A549 (cell line): ENCODE measurements around the gene SLC25A28. TPM values are rescaled to one million over a fixed set of nuclear protein-coding genes. Genes with fewer than 3 reads are reported as not detected.

Experiments
- ATAC-seq, 2 experiments: fragments of 200-7000 bp in 1 of 2; fragments of >200 bp in 1 of 2; cut with Nextera tagmentation in 1 of 2; cut with Tn5 transposase in 1 of 2; 3 replicates each; pipeline versions ENCODE4 v1.8.0 to v1.9.1; 2018 to 2020; ENCODE audit warnings: mild to moderate bottlenecking in 1 of 2, moderate library complexity in 1 of 2
- CTCF ChIA-PET: fragments of 300-600 bp; sonication (Branson Sonifier 250); formaldehyde crosslinking; extraction: SDS; loops from one replicate; lab custom pipeline; 2021; ENCODE audit warnings: antibody characterized with exemption, inconsistent platforms; lab: Yijun Ruan, JAX
- POLR2A ChIA-PET: fragments of 350-600 bp; formaldehyde crosslinking; extraction: SDS; loops from one replicate; lab custom pipeline; 2021; ENCODE audit warnings: antibody characterized with exemption, inconsistent platforms; lab: Yijun Ruan, JAX
- DNase-seq, 2 experiments: peaks; one replicate each; pipeline versions ENCODE4 v3.0.0 to v3.0.0-alpha.2; 2011 to 2016; ENCODE audit warnings: low read depth in 1 of 2, low spot score in 1 of 2
- FAIRE-seq: peaks from 2 replicates; lab custom pipeline; 2011; peaks lifted over from hg19 to GRCh38; lab: Jason Lieb, UNC
- H3K27ac ChIP-seq, 2 experiments: fragments of >200 bp; sonication (Bioruptor Twin); formaldehyde crosslinking; 3 replicates each; pipeline ENCODE4 v1.5.1; 2016 to 2017
- H3K4me1 ChIP-seq: fragments of >200 bp; sonication (Bioruptor Twin); formaldehyde crosslinking; 3 replicates; pipeline ENCODE4 v1.6.1; 2016
- H3K4me2 ChIP-seq: fragments of >200 bp; sonication (Bioruptor Twin); formaldehyde crosslinking; 3 replicates; pipeline ENCODE4 v1.6.1; 2016
- H3K4me3 ChIP-seq: fragments of >200 bp; sonication (Bioruptor Twin); formaldehyde crosslinking; 3 replicates; pipeline ENCODE4 v1.5.1; 2016
- H3K9me3 ChIP-seq: fragments of >200 bp; sonication (Bioruptor Twin); formaldehyde crosslinking; 3 replicates; pipeline ENCODE4 v1.6.1; 2016
- CHD2 ChIP-seq: fragments of 150-350 bp; IDR thresholded peaks from 2 replicates; pipeline ENCODE4 v1.6.1; 2014; ENCODE audit warnings: low read length; ENCODE audit not compliant: partially characterized antibody
- CHD4 ChIP-seq: fragments of 200-600 bp; sonication (generic); IDR thresholded peaks from 2 replicates; pipeline ENCODE4 v1.6.1; 2016; ENCODE audit warnings: antibody characterized with exemption, mild to moderate bottlenecking, borderline replicate concordance
- EP300 ChIP-seq, 2 experiments: fragments of >200 bp; sonication (Bioruptor Twin); formaldehyde crosslinking; IDR thresholded peaks; 2 replicates in 1 of 2; 3 replicates in 1 of 2; pipeline ENCODE4 v1.6.1; 2016 to 2017
- ESRRA ChIP-seq: fragments of 150-350 bp; IDR thresholded peaks from 2 replicates; pipeline ENCODE4 v1.6.1; 2014; ENCODE audit warnings: mild to moderate bottlenecking, low read length, borderline replicate concordance
- FOXS1 ChIP-seq: fragments of 250-450 bp; sonication (Bioruptor Pico); IDR thresholded peaks from 2 replicates; pipeline ENCODE4 v1.5.0; 2020; ENCODE audit warnings: mild to moderate bottlenecking, moderate library complexity
- GATA3 ChIP-seq: IDR thresholded peaks from 2 replicates; pipeline ENCODE4 v1.6.1; 2012; ENCODE audit warnings: borderline replicate concordance
- HEYL ChIP-seq: fragments of 250-450 bp; sonication (Bioruptor Pico); IDR thresholded peaks from 2 replicates; pipeline ENCODE4 v1.8.0; 2021; ENCODE audit warnings: mild to moderate bottlenecking, moderate library complexity
- HOXA7 ChIP-seq: fragments of 250-450 bp; sonication (Bioruptor Pico); IDR thresholded peaks from 2 replicates; pipeline ENCODE4 v1.5.0; 2020; ENCODE audit warnings: mild to moderate bottlenecking, moderate library complexity
- JUN ChIP-seq, 2 experiments: fragments of >200 bp; sonication (Bioruptor Twin); formaldehyde crosslinking; IDR thresholded peaks; 2 replicates in 1 of 2; 3 replicates in 1 of 2; pipeline ENCODE4 v1.6.1; 2016 to 2017
- JUNB ChIP-seq: fragments of >200 bp; sonication (Bioruptor Twin); formaldehyde crosslinking; IDR thresholded peaks from 2 replicates; pipeline ENCODE4 v1.6.1; 2016
- KDM1A ChIP-seq: fragments of 200-600 bp; sonication (generic); IDR thresholded peaks from 2 replicates; pipeline ENCODE4 v1.6.1; 2016; ENCODE audit warnings: low read depth, mild to moderate bottlenecking
- MYC ChIP-seq: IDR thresholded peaks from 2 replicates; pipeline ENCODE4 v1.6.1; 2012; ENCODE audit warnings: mild to moderate bottlenecking, inconsistent platforms, low read length, improper control_type of control experiment, borderline replicate concordance
- NFE2L2 ChIP-seq: fragments of 150-350 bp; conservative IDR thresholded peaks from 2 replicates; pipeline ENCODE4 v1.6.1; 2014; ENCODE audit warnings: low read length
- PHF8 ChIP-seq: fragments of 200-600 bp; sonication (generic); IDR thresholded peaks from 2 replicates; pipeline ENCODE4 v1.6.1; 2016; ENCODE audit warnings: low read depth, mild to moderate bottlenecking, antibody characterized with exemption, moderate library complexity, borderline replicate concordance
- RARB ChIP-seq: fragments of 250-450 bp; sonication (Bioruptor Pico); IDR thresholded peaks from 2 replicates; pipeline ENCODE4 v1.8.0; 2021; ENCODE audit warnings: mild to moderate bottlenecking, moderate library complexity
- RCOR1 ChIP-seq: fragments of 150-350 bp; IDR thresholded peaks from 2 replicates; pipeline ENCODE4 v1.6.1; 2014; ENCODE audit warnings: antibody characterized with exemption, low read length, low read depth
- RFX5 ChIP-seq: fragments of 450-650 bp; IDR thresholded peaks from 2 replicates; pipeline ENCODE4 v1.7.1; 2014; ENCODE audit warnings: antibody characterized with exemption, mild to moderate bottlenecking, moderate library complexity
- SMC3 ChIP-seq: fragments of >200 bp; sonication (Bioruptor Twin); formaldehyde crosslinking; IDR thresholded peaks from 3 replicates; pipeline ENCODE4 v1.6.1; 2018; ENCODE audit warnings: inconsistent platforms
- ZC3H11A ChIP-seq: fragments of 450-650 bp; IDR thresholded peaks from 2 replicates; pipeline ENCODE4 v1.6.1; 2014; ENCODE audit warnings: antibody characterized with exemption, mild to moderate bottlenecking
- ZFP36 ChIP-seq: fragments of 450-650 bp; IDR thresholded peaks from 2 replicates; pipeline ENCODE4 v1.6.1; 2014; ENCODE audit warnings: borderline replicate concordance; ENCODE audit not compliant: partially characterized antibody
- ZSCAN20 ChIP-seq: fragments of 250-450 bp; sonication (Bioruptor Pico); IDR thresholded peaks from 2 replicates; pipeline ENCODE4 v1.8.0; 2022; ENCODE audit warnings: mild to moderate bottlenecking, moderate library complexity
- WGBS: methylation state at CpG from one replicate; pipeline ENCODE4 v1.1.6; 2017; ENCODE audit errors: missing lambda C conversion rate; 5-methylcytosine and 5-hydroxymethylcytosine counted together
- polyA plus RNA-seq, 4 experiments: library from polyadenylated mRNA; depleted of rRNA in 3 of 4; stranded (reverse); fragments of >200 nt; fragmentation: RNase III in 1 of 4; extraction: RNeasy Plus Mini Kit Qiagen cat#74134 plus additional on column Dnase treatment in 1 of 4; gene quantifications; 2 replicates in 3 of 4; 3 replicates in 1 of 4; pipeline ENCODE4 v1.2.3, GENCODE V29; 2011 to 2017
- TF ChIP-seq, protein P1 (sequence below): fragments of >200 bp; sonication (Bioruptor Twin); formaldehyde crosslinking; IDR thresholded peaks from 3 replicates; pipeline ENCODE4 v1.5.1; 2016
- TF ChIP-seq, protein P2 (sequence below): fragments of 150-350 bp; IDR thresholded peaks from 2 replicates; pipeline ENCODE4 v1.6.1; 2014; ENCODE audit warnings: low read depth, mild to moderate bottlenecking, low read length
- TF ChIP-seq, protein P3 (sequence below): fragments of 250-450 bp; sonication (Bioruptor Pico); IDR thresholded peaks from 2 replicates; pipeline ENCODE4 v1.5.0; 2021; ENCODE audit warnings: mild to moderate bottlenecking, moderate library complexity, borderline replicate concordance
- TF ChIP-seq, protein P4 (sequence below): fragments of 450-650 bp; IDR thresholded peaks from 2 replicates; pipeline ENCODE4 v1.6.1; 2014; ENCODE audit warnings: antibody characterized with exemption

SLC25A28 gene
- polyA plus RNA-seq, 2 of the 4 experiments (the other 2 are of a cell fraction), result 21.4 to 24.1 TPM

DNA sequence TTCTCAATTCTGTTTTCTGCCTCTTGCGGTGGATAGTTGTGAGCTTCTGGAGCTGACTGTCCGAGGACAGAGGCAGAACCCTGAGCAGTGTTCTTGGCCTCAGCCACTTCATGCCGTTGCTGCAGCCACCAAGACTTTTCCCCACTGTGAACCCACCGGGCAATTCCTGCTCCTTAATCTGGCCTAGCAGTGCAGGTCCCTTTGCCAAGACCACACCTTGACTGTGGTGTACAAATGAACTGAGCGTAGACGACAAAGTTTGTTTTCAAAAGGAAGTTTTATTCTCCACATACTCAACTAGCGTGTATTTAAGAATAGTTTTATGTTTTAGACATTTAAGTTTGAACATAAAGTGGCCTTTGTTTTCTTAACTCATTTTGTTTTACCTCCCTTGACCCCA is 29.4 kb downstream of the SLC25A28 start (continued):
- TF ChIP-seq, protein P1, sequence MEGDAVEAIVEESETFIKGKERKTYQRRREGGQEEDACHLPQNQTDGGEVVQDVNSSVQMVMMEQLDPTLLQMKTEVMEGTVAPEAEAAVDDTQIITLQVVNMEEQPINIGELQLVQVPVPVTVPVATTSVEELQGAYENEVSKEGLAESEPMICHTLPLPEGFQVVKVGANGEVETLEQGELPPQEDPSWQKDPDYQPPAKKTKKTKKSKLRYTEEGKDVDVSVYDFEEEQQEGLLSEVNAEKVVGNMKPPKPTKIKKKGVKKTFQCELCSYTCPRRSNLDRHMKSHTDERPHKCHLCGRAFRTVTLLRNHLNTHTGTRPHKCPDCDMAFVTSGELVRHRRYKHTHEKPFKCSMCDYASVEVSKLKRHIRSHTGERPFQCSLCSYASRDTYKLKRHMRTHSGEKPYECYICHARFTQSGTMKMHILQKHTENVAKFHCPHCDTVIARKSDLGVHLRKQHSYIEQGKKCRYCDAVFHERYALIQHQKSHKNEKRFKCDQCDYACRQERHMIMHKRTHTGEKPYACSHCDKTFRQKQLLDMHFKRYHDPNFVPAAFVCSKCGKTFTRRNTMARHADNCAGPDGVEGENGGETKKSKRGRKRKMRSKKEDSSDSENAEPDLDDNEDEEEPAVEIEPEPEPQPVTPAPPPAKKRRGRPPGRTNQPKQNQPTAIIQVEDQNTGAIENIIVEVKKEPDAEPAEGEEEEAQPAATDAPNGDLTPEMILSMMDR, result no peak
- TF ChIP-seq ESRRA, result no peak
- TF ChIP-seq ZFP36, result no peak
- TF ChIP-seq JUNB, result no peak
- TF ChIP-seq RCOR1, result no peak
- no peak for TF ChIP-seq ZSCAN20 (CRISPR knock-in tag)
- TF ChIP-seq ZC3H11A, result no peak

DNA sequence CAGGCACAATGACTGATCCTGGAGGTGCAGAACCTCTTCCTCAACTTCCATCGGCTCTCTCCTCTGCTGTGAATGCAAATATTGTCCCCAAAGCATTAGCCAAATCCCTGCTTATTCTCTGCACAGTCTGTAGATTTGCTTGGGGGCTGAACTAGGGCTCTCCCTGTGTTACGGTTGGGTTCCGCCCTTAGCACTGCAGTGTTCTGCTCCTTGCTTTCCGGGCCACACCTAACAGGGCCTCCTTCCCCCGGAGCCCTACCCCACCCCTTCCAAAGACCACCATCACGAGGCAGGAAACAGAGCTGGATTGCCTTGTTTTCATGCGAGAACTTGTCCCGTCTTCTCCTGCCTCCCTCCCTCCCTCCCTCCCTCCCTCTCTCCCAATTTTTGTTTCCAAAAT is 36.6 kb downstream of the SLC25A28 start:
- TF ChIP-seq RFX5, result no peak
- TF ChIP-seq, protein P1, result no peak
- TF ChIP-seq EP300 (IDR thresholded peaks at IDR 0.05), result no peak
- TF ChIP-seq FOXS1, result no peak
- no peak for TF ChIP-seq NFE2L2
- no peak for TF ChIP-seq HOXA7
- TF ChIP-seq CHD4, result no peak
- TF ChIP-seq SMC3, result no peak
- TF ChIP-seq CHD2, result no peak
- TF ChIP-seq, protein P2, sequence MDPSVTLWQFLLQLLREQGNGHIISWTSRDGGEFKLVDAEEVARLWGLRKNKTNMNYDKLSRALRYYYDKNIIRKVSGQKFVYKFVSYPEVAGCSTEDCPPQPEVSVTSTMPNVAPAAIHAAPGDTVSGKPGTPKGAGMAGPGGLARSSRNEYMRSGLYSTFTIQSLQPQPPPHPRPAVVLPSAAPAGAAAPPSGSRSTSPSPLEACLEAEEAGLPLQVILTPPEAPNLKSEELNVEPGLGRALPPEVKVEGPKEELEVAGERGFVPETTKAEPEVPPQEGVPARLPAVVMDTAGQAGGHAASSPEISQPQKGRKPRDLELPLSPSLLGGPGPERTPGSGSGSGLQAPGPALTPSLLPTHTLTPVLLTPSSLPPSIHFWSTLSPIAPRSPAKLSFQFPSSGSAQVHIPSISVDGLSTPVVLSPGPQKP, result no peak
- TF ChIP-seq, protein P3, sequence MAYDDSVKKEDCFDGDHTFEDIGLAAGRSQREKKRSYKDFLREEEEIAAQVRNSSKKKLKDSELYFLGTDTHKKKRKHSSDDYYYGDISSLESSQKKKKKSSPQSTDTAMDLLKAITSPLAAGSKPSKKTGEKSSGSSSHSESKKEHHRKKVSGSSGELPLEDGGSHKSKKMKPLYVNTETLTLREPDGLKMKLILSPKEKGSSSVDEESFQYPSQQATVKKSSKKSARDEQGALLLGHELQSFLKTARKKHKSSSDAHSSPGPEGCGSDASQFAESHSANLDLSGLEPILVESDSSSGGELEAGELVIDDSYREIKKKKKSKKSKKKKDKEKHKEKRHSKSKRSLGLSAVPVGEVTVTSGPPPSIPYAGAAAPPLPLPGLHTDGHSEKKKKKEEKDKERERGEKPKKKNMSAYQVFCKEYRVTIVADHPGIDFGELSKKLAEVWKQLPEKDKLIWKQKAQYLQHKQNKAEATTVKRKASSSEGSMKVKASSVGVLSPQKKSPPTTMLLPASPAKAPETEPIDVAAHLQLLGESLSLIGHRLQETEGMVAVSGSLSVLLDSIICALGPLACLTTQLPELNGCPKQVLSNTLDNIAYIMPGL, result no peak
- no peak for TF ChIP-seq MYC
- TF ChIP-seq JUN (IDR thresholded peaks at IDR 0.05), result no peak
- no peak for TF ChIP-seq GATA3
- no peak for TF ChIP-seq KDM1A
- TF ChIP-seq RARB (CRISPR knock-in tag), result no peak
- TF ChIP-seq HEYL (CRISPR knock-in tag), result no peak
- no peak for TF ChIP-seq JUNB
- no peak for TF ChIP-seq PHF8
- TF ChIP-seq, protein P4, sequence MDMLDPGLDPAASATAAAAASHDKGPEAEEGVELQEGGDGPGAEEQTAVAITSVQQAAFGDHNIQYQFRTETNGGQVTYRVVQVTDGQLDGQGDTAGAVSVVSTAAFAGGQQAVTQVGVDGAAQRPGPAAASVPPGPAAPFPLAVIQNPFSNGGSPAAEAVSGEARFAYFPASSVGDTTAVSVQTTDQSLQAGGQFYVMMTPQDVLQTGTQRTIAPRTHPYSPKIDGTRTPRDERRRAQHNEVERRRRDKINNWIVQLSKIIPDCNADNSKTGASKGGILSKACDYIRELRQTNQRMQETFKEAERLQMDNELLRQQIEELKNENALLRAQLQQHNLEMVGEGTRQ, result no peak
- H3K4me3 ChIP-seq, result no peak overlapping the region
- DNase-seq (no peak), FAIRE-seq (no peak), ATAC-seq (peak in 1 of 2 experiments; percentile 25; a peak in 2 of 6 replicates)
- no peak overlapping the region for H3K4me2 ChIP-seq
- ChIA-PET POLR2A (no interaction called here), CTCF (interaction anchor here (1.2 to 1.6 kb wide), 3 partner anchors 23 to 147 kb away, joined by 4 to 6 read pairs (median 4); no protein-coding TSS in a partner anchor)
- 60% methylated on average over 8 of the region's 8 CpGs for WGBS
- no peak overlapping the region for H3K27ac ChIP-seq
- H3K9me3 ChIP-seq, result no peaks in the 10 kb centered on the region
- no peaks in the 10 kb centered on the region for H3K4me1 ChIP-seq
